ENCODE results near the gene PTGIS. TPM values are rescaled to one million over a fixed set of nuclear protein-coding genes. Genes with fewer than 3 reads are reported as not detected.

Gene PTGIS
- polyA plus RNA-seq, 3 donors: not detected

GRCh38 chr20:49496043-49496442 lies 71.9 kb downstream of the PTGIS start:
- H3K27ac Mint-ChIP-seq: no peak overlapping the region
- Histone ChIP-seq H3K4me2 (replicated peaks; ENCODE audit: extremely low read depth, low read length, poor library complexity, severe bottlenecking) (no peak overlapping the region), H4K20me1 (ENCODE audit: insufficient read depth, low read length) (no peaks in the 10 kb centered on the region), H3K27ac (ENCODE audit: low read depth in 1 of 2, low read length in 2 of 2) (no peak overlapping the region), H3K4me1 (ENCODE audit: control insufficient read depth in 1 of 2, insufficient read depth in 2 of 2, low read length in 2 of 2) (no peaks in the 10 kb centered on the region), H3K4me3 (replicated peaks in 1 of 3; ENCODE audit: low read depth in 2 of 3, low read length in 3 of 3) (no peak overlapping the region), H3K27me3 (ENCODE audit: control insufficient read depth in 2 of 2, insufficient read depth in 2 of 2, low read length in 2 of 2) (peaks cover 0 to 3% of the 10 kb centered on the region in 2 donors), H3K9me3 (replicated peaks in 1 of 2; ENCODE audit: control insufficient read depth in 1 of 2, insufficient read depth in 1 of 2, low read length in 2 of 2) (no peaks in the 10 kb centered on the region), H3K79me2 (ENCODE audit: insufficient read depth, low read length) (no peaks in the 10 kb centered on the region), H3K9ac (ENCODE audit: insufficient read depth, low read length, poor library complexity, severe bottlenecking) (no peak overlapping the region), H2AFZ (ENCODE audit: insufficient read depth, low read depth, low read length, poor library complexity, severe bottlenecking) (no peak overlapping the region), H3K36me3 (replicated peaks in 1 of 2; ENCODE audit: control insufficient read depth in 1 of 2, insufficient read depth in 2 of 2, low read length in 2 of 2) (no peaks in the 10 kb centered on the region)
- TF ChIP-seq, protein P1, sequence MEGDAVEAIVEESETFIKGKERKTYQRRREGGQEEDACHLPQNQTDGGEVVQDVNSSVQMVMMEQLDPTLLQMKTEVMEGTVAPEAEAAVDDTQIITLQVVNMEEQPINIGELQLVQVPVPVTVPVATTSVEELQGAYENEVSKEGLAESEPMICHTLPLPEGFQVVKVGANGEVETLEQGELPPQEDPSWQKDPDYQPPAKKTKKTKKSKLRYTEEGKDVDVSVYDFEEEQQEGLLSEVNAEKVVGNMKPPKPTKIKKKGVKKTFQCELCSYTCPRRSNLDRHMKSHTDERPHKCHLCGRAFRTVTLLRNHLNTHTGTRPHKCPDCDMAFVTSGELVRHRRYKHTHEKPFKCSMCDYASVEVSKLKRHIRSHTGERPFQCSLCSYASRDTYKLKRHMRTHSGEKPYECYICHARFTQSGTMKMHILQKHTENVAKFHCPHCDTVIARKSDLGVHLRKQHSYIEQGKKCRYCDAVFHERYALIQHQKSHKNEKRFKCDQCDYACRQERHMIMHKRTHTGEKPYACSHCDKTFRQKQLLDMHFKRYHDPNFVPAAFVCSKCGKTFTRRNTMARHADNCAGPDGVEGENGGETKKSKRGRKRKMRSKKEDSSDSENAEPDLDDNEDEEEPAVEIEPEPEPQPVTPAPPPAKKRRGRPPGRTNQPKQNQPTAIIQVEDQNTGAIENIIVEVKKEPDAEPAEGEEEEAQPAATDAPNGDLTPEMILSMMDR (IDR thresholded peaks at IDR 0.05): no peak
- H3K27me3 Mint-ChIP-seq (ENCODE audit: low read depth in 3 of 3): peaks cover 18 to 22% (median 20%) of the 10 kb centered on the region in 3 donors
- no peak overlapping the region for H3K4me3 Mint-ChIP-seq
- DNase-seq: no peak
- no peaks in the 10 kb centered on the region for H3K4me1 Mint-ChIP-seq
- intact Hi-C loops (cut with micrococcal nuclease): no loop called here
- no peaks in the 10 kb centered on the region for H3K36me3 Mint-ChIP-seq
- H3K9me3 Mint-ChIP-seq: peaks cover 0 to 5% (median 0%) of the 10 kb centered on the region in 7 donors
- WGBS (ENCODE audit: insufficient coverage): 92% methylated on average over 3 of the region's 4 CpGs

GRCh38 chr20:49490689-49491088 lies 77.2 kb downstream of the PTGIS start:
- Histone ChIP-seq H3K27me3 (ENCODE audit: control insufficient read depth in 2 of 2, insufficient read depth in 2 of 2, low read length in 2 of 2) (peaks cover 21 to 39% of the 10 kb centered on the region in 2 donors), H4K20me1 (ENCODE audit: insufficient read depth, low read length) (no peaks in the 10 kb centered on the region), H3K4me1 (ENCODE audit: control insufficient read depth in 1 of 2, insufficient read depth in 2 of 2, low read length in 2 of 2) (no peaks in the 10 kb centered on the region), H3K4me3 (replicated peaks in 1 of 3; ENCODE audit: low read depth in 2 of 3, low read length in 3 of 3) (no peak overlapping the region), H3K27ac (ENCODE audit: low read depth in 1 of 2, low read length in 2 of 2) (no peak overlapping the region), H3K36me3 (replicated peaks in 1 of 2; ENCODE audit: control insufficient read depth in 1 of 2, insufficient read depth in 2 of 2, low read length in 2 of 2) (no peaks in the 10 kb centered on the region), H3K9me3 (replicated peaks in 1 of 2; ENCODE audit: control insufficient read depth in 1 of 2, insufficient read depth in 1 of 2, low read length in 2 of 2) (no peaks in the 10 kb centered on the region), H3K4me2 (replicated peaks; ENCODE audit: extremely low read depth, low read length, poor library complexity, severe bottlenecking) (no peak overlapping the region), H2AFZ (ENCODE audit: insufficient read depth, low read depth, low read length, poor library complexity, severe bottlenecking) (no peak overlapping the region), H3K9ac (ENCODE audit: insufficient read depth, low read length, poor library complexity, severe bottlenecking) (no peak overlapping the region), H3K79me2 (ENCODE audit: insufficient read depth, low read length) (no peaks in the 10 kb centered on the region)
- H3K27me3 Mint-ChIP-seq (ENCODE audit: low read depth in 3 of 3): peaks cover 20 to 35% (median 30%) of the 10 kb centered on the region in 3 donors
- intact Hi-C loops (cut with micrococcal nuclease): no loop called here
- no CpG with 5 or more reads among the region's 1 CpG for WGBS (ENCODE audit: insufficient coverage)
- TF ChIP-seq, protein P1 (IDR thresholded peaks at IDR 0.05): no peak
- H3K27ac Mint-ChIP-seq: no peak overlapping the region
- no peak overlapping the region for H3K4me3 Mint-ChIP-seq
- no peak for DNase-seq
- no peaks in the 10 kb centered on the region for H3K4me1 Mint-ChIP-seq
- H3K36me3 Mint-ChIP-seq: no peaks in the 10 kb centered on the region
- H3K9me3 Mint-ChIP-seq: peaks cover 0 to 4% (median 0%) of the 10 kb centered on the region in 7 donors
